ENCODE data around the gene PARS2.

Gene PARS2

GRCh38 chr1:54774820-54775498 is 10.6 kb upstream of the PARS2 start:
- DNase-seq, result peak in 1 of 5 experiments; percentile 12

GRCh38 chr1:54772951-54773350 is 8.6 kb upstream of the PARS2 start:
- DNase-seq, result no peak

- peak in 1 of 5 experiments; percentile 37 for DNase-seq
These were observed 3.8 kb upstream of the PARS2 start for GRCh38 chr1:54768093-54768492.

- no peak for DNase-seq
These were observed 3.2 kb upstream of the PARS2 start for GRCh38 chr1:54767526-54767925.

GRCh38 chr1:54766726-54767125 is 2.4 kb upstream of the PARS2 start:
- DNase-seq, result no peak

GRCh38 chr1:54764922-54765561 is 719 bp upstream of the PARS2 start:
- DNase-seq, result no peak

- DNase-seq, result peak in 2 of 5 experiments; percentile 4 to 34
These were observed 549 bp downstream of the PARS2 start for GRCh38 chr1:54763816-54764132.

- DNase-seq, result no peak
These were observed 5.5 kb downstream of the PARS2 start for GRCh38 chr1:54758678-54759348.

- no peak for DNase-seq
These were observed 6.5 kb downstream of the PARS2 start for GRCh38 chr1:54757833-54758232.

GRCh38 chr1:54754486-54755285 is 9.6 kb downstream of the PARS2 start:
- DNase-seq, result no peak

GRCh38 chr1:54754045-54754444 is 10.3 kb downstream of the PARS2 start:
- DNase-seq, result no peak

- no peak for DNase-seq
These were observed 12.9 kb downstream of the PARS2 start for GRCh38 chr1:54751426-54751825.

- no peak for DNase-seq
These were observed 13.7 kb downstream of the PARS2 start for GRCh38 chr1:54750596-54750995.

- DNase-seq, result no peak
These were observed 16.1 kb downstream of the PARS2 start for GRCh38 chr1:54748094-54748835.

- DNase-seq, result no peak
These were observed 18.5 kb downstream of the PARS2 start for GRCh38 chr1:54745864-54746263.

- no peak for DNase-seq
These were observed 19.0 kb downstream of the PARS2 start for GRCh38 chr1:54745274-54745673.

- no peak for DNase-seq
These were observed 19.6 kb downstream of the PARS2 start for GRCh38 chr1:54744696-54745095.

GRCh38 chr1:54743416-54744226 is 20.7 kb downstream of the PARS2 start:
- DNase-seq, result no peak

GRCh38 chr1:54742282-54742681 is 22.0 kb downstream of the PARS2 start:
- DNase-seq, result no peak

GRCh38 chr1:54741531-54741930 is 22.8 kb downstream of the PARS2 start:
- no peak for DNase-seq

- DNase-seq, result no peak
These were observed 26.1 kb downstream of the PARS2 start for GRCh38 chr1:54738244-54738643.

- DNase-seq, result no peak
These were observed 27.6 kb downstream of the PARS2 start for GRCh38 chr1:54736685-54737084.
